HFFc6 (cell line): Measurements from ENCODE around the gene GDPD5. TPM values are rescaled to one million over a fixed set of nuclear protein-coding genes. Genes with fewer than 3 reads are reported as not detected.

Experiments
- DNase-seq: peaks from one replicate; pipeline ENCODE4 v3.0.0-alpha.2; 2018
- H3K27ac Mint-ChIP-seq: 2 replicates; pipeline ENCODE4 v1.8.0; 2020; ENCODE audit warnings: mild to moderate bottlenecking, mixed read lengths
- H3K27me3 Mint-ChIP-seq: 2 replicates; pipeline ENCODE4 v1.8.0; 2021; ENCODE audit warnings: mild to moderate bottlenecking, moderate library complexity, mixed read lengths; ENCODE audit not compliant: insufficient read depth
- H3K36me3 Mint-ChIP-seq: 2 replicates; pipeline ENCODE4 v1.8.0; 2021; ENCODE audit warnings: low read depth, mixed read lengths
- H3K4me1 Mint-ChIP-seq: 2 replicates; pipeline ENCODE4 v1.8.0; 2020; ENCODE audit warnings: low read depth, mixed read lengths
- H3K4me3 Mint-ChIP-seq: 2 replicates; pipeline ENCODE4 v1.8.0; 2020; ENCODE audit warnings: mild to moderate bottlenecking, moderate library complexity, mixed read lengths
- H3K9me3 Mint-ChIP-seq: 2 replicates; pipeline ENCODE4 v1.8.0; 2020; ENCODE audit warnings: mild to moderate bottlenecking, mixed read lengths
- total RNA-seq, 6 experiments: library from RNA; stranded (reverse); fragmentation: NEBNext Ultra II Directional; extraction: Animal tissue kit (Norgen Biotek cat#: 25700); gene quantifications; 2 replicates in 1 of 6; 3 replicates in 5 of 6; pipeline ENCODE4 v1.2.3, GENCODE V29; 2021
- TF ChIP-seq, protein P1 (sequence below): fragments of 200-600 bp; sonication (generic); IDR thresholded peaks from 2 replicates; pipeline ENCODE4 v1.5.0; 2021; ENCODE audit warnings: antibody characterized with exemption, mild to moderate bottlenecking

The GDPD5 gene
- total RNA-seq, 6 experiments from 2014 or later = 2.5 to 5.7 (median 4.2) TPM

DNA sequence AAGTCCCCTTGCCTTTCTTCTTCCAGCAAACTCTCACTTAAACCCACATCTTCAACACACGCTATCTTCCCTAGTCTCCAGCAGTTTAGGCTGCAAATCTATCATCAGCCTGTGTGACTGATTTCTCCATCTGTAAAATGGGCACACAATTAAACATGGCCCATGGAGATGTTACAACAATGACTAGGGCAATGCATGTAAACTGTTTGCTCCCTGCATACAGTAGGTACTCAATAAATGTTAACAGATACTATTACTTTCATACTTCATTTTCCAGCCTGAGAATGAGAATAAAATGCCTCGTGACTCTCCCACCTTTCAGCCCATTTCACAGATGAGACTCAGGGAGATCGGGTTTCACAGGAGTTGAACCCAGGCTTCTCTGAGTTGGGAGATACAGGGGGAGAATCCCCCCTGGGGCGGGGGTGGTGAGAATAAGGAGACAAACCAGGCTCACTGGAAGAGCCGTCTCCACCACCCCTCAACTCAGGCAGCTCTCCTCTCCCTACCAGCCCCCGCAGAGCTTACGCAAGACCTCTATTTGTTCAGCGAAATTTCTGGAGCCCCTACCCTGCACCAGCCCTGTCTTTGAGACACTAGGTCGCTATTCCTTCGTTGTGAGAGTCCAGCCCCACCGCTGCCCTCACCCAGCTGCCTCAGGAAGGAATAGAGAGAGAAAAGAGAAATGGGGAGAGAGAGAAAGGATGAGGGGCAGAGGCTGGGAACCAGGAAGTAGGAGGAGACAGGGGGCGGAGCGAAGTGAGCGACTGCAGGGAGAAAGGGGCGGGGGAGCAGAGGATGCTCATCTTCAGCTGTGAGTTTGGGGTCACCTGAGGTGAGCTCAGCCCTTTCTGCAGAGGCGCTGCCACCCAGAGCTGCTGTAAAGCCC is 50.6 kb downstream of the GDPD5 start:
- Mint-ChIP-seq H3K9me3 (no peaks in the 10 kb centered on the region), H3K36me3 (no peaks in the 10 kb centered on the region), H3K27me3 (peaks cover 10% of the 10 kb centered on the region), H3K4me3 (no peak overlapping the region), H3K4me1 (peaks cover 24% of the 10 kb centered on the region), H3K27ac (peak overlapping the region; percentile 50; the same call in 1 of the 2 replicates)
- no peak for DNase-seq
- TF ChIP-seq, protein P1, sequence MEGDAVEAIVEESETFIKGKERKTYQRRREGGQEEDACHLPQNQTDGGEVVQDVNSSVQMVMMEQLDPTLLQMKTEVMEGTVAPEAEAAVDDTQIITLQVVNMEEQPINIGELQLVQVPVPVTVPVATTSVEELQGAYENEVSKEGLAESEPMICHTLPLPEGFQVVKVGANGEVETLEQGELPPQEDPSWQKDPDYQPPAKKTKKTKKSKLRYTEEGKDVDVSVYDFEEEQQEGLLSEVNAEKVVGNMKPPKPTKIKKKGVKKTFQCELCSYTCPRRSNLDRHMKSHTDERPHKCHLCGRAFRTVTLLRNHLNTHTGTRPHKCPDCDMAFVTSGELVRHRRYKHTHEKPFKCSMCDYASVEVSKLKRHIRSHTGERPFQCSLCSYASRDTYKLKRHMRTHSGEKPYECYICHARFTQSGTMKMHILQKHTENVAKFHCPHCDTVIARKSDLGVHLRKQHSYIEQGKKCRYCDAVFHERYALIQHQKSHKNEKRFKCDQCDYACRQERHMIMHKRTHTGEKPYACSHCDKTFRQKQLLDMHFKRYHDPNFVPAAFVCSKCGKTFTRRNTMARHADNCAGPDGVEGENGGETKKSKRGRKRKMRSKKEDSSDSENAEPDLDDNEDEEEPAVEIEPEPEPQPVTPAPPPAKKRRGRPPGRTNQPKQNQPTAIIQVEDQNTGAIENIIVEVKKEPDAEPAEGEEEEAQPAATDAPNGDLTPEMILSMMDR = no peak

DNA sequence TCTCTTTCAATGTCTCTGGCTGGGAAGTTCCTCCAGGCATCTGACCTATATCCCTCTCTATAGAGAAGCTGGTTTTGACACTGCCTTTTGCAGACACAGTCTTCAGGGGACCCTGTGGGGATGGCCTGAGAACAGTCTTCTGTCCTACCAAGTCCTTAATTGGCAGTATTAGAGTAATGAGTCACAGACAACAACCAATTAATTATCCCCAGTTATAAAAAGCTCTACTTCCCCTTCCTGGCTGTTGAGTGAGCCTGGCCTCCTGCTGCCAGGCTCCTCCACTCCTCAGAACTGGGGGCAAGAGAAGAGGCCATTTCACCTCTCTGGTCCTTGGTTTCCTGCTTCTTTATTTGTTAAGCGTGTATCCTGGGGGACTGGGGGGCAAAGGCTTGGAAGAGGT is 51.5 kb downstream of the GDPD5 start:
- no peak for DNase-seq
- Mint-ChIP-seq H3K4me3 (no peak overlapping the region), H3K36me3 (no peaks in the 10 kb centered on the region)

DNA sequence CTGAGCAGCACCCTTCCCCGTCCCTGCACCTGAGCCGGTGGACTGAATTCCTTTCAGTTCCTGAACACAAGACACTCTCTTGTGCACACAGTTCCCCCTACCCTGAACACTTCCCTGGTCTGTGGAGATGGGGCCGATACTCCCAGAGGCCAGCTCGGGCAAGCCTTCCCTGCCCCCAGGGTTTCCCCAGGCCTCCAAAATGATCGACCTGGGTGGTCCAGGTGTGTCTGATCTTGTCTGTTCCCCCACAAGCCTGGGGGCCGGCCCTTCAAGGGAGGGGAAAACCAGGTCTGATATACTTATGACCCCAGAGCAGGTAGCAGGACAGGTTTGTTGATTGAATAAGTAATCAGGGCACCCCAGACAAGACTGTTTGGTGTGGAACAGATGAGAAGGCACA is 52.1 kb downstream of the GDPD5 start:
- H3K27ac Mint-ChIP-seq = no peak overlapping the region
- DNase-seq = no peak
- no peak overlapping the region for H3K4me3 Mint-ChIP-seq
- TF ChIP-seq, protein P1 = no peak
- H3K27me3 Mint-ChIP-seq = peaks cover 10% of the 10 kb centered on the region
- H3K9me3 Mint-ChIP-seq = no peaks in the 10 kb centered on the region
- H3K36me3 Mint-ChIP-seq = no peaks in the 10 kb centered on the region
- peaks cover 29% of the 10 kb centered on the region for H3K4me1 Mint-ChIP-seq

More for the DNA sequence above, 51.5 kb downstream of the GDPD5 start:
- H3K9me3 Mint-ChIP-seq = no peaks in the 10 kb centered on the region
- peaks cover 10% of the 10 kb centered on the region for H3K27me3 Mint-ChIP-seq
- no peak overlapping the region for H3K27ac Mint-ChIP-seq
- TF ChIP-seq, protein P1 = no peak
- H3K4me1 Mint-ChIP-seq = peaks cover 24% of the 10 kb centered on the region

DNA sequence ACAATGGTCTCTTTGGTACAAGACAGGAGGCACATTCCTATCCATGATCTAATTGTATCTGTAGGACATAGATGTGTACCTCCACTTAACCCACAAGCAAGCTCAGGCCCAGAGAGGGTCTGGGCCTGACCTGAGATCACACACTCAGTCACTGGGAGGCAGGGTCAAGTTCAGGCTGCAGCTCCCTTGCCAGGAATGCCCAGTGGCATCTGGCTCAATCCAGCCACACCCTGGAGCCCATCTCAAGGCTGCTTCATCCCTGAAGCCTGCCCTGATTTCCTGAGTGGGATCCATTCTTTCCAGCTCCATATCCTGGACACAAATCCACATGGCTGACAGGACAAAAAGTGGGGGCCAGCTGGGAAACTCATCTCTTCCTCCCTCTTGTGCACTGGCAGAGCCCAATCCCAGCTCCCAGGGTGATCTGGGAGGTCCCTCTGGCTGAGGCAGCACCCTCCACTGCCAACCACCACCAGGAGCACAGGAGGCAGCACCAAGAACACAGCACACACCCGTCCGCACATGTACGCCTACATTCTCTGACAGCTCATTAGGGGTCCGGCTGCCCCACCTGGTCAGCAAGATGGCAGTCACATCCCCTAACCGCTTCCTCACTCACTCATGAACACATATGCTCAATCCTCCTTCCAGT is 53.5 kb downstream of the GDPD5 start:
- no peak overlapping the region for H3K4me3 Mint-ChIP-seq
- TF ChIP-seq, protein P1 = no peak
- no peaks in the 10 kb centered on the region for H3K9me3 Mint-ChIP-seq
- H3K4me1 Mint-ChIP-seq = peaks cover 31% of the 10 kb centered on the region
- no peak for DNase-seq
- no peaks in the 10 kb centered on the region for H3K36me3 Mint-ChIP-seq
- no peak overlapping the region for H3K27ac Mint-ChIP-seq
- peaks cover 11% of the 10 kb centered on the region for H3K27me3 Mint-ChIP-seq

DNA sequence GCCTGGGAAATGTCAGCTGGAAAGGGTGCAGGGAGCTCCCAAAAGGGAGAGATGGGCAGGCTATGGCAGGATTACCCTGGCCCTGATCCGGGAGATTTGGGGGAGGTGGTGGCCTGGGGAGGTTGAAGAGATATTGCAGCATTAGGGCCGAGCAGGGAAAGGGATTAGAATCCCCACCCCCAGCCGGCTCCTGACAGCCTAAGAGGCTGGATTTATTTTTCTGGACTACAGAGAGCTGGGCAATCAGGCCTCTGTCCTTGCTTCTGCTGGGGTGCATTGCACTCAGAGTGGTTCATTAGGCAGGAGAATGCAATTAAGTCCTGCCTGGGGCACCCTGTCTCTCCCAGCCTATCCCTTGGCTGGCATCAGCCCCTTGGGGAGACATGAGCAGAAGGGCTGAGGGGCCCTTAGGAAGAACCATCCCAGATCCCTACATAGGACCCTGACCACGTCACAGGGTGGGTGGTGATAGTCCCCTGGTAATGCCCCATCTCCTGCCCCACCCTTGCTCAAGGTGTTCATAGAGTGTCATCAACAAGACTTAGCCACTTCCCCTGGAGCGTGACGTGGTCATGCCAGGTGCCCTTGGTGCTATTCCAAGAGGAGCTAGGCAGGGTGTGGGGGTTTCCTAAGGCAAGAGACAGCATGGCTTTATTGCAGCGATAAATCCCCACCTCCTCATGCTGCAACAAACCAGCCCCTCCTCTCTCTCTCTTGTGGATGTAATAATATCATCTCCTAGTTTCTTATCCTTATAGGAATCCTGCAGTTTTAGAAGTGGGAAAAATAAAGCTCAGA is 54.4 kb downstream of the GDPD5 start:
- H3K9me3 Mint-ChIP-seq = no peaks in the 10 kb centered on the region
- DNase-seq = no peak
- H3K27me3 Mint-ChIP-seq = peaks cover 9% of the 10 kb centered on the region
- peaks cover 32% of the 10 kb centered on the region for H3K4me1 Mint-ChIP-seq
- no peak overlapping the region for H3K4me3 Mint-ChIP-seq
- TF ChIP-seq, protein P1 = no peak
- H3K27ac Mint-ChIP-seq = no peak overlapping the region
- no peaks in the 10 kb centered on the region for H3K36me3 Mint-ChIP-seq
